GM12878 (cell line): Measurements from ENCODE around the gene SBNO2. TPM values are rescaled to one million over a fixed set of nuclear protein-coding genes. Genes with fewer than 3 reads are reported as not detected.

Experiments used
- ATF7 ChIP-seq: fragments of 450-650 bp; IDR thresholded peaks from 2 replicates; pipeline ENCODE4 v1.6.1; 2016; ENCODE audit warnings: low read depth, mild to moderate bottlenecking
- BRCA1 ChIP-seq: IDR thresholded peaks from 2 replicates; pipeline ENCODE4 v1.6.1; 2011; ENCODE audit warnings: low read depth, low read length, improper control_type of control experiment
- CBFB ChIP-seq: IDR thresholded peaks from 2 replicates; pipeline ENCODE4 v1.6.1; 2016; ENCODE audit warnings: antibody characterized with exemption, low read depth
- CHD1 ChIP-seq: IDR thresholded peaks from 2 replicates; pipeline ENCODE4 v1.6.1; 2012; ENCODE audit warnings: low read depth, low read length, improper control_type of control experiment
- CREB1 ChIP-seq: IDR thresholded peaks from 2 replicates; pipeline ENCODE4 v1.6.1; 2012; ENCODE audit warnings: low read depth, mild to moderate bottlenecking, inconsistent platforms
- E2F4 ChIP-seq: IDR thresholded peaks from 2 replicates; pipeline ENCODE4 v1.6.1; 2012; ENCODE audit warnings: low read depth, low read length, improper control_type of control experiment
- IRF4 ChIP-seq: IDR thresholded peaks from 2 replicates; pipeline ENCODE4 v1.6.1; 2011; ENCODE audit warnings: low read depth, low read length
- MYB ChIP-seq: fragments of 150-350 bp; IDR thresholded peaks from 2 replicates; pipeline ENCODE4 v1.6.1; 2014; ENCODE audit warnings: mild to moderate bottlenecking, low read depth, low read length, borderline replicate concordance
- MYC ChIP-seq: IDR thresholded peaks from 2 replicates; pipeline ENCODE4 v1.6.1; 2011; ENCODE audit warnings: mild to moderate bottlenecking, low read length, moderate library complexity, inconsistent platforms; ENCODE audit not compliant: insufficient read depth, insufficient replicate concordance, insufficient read length, severe bottlenecking
- PKNOX1 ChIP-seq: fragments of 450-650 bp; IDR thresholded peaks from 2 replicates; pipeline ENCODE4 v1.6.1; 2016; ENCODE audit warnings: mild to moderate bottlenecking
- POLR2AphosphoS2 ChIP-seq: IDR thresholded peaks from 2 replicates; pipeline ENCODE4 v1.6.1; 2011; ENCODE audit warnings: low read depth, mild to moderate bottlenecking, low read length, improper control_type of control experiment, moderate library complexity
- RAD21 ChIP-seq: IDR thresholded peaks from 2 replicates; pipeline ENCODE4 v1.6.1; 2011; ENCODE audit warnings: mild to moderate bottlenecking, low read depth, low read length, moderate library complexity; ENCODE audit not compliant: insufficient read depth
- RCOR1 ChIP-seq: conservative IDR thresholded peaks from 2 replicates; pipeline ENCODE4 v1.6.1; 2012; ENCODE audit warnings: low read depth, low read length, improper control_type of control experiment
- RFX5 ChIP-seq: IDR thresholded peaks from 2 replicates; pipeline ENCODE4 v1.6.1; 2011; ENCODE audit warnings: low read depth, low read length, improper control_type of control experiment
- SIX5 ChIP-seq: IDR thresholded peaks from 2 replicates; pipeline ENCODE4 v1.6.1; 2011; ENCODE audit warnings: mild to moderate bottlenecking, low read depth, low read length, moderate library complexity; ENCODE audit not compliant: severe bottlenecking
- SMAD1 ChIP-seq: fragments of 450-650 bp; IDR thresholded peaks from 2 replicates; pipeline ENCODE4 v1.6.1; 2018; ENCODE audit warnings: mild to moderate bottlenecking, low read depth; ENCODE audit not compliant: partially characterized antibody
- SREBF1 ChIP-seq: IDR thresholded peaks from 2 replicates; pipeline ENCODE4 v1.6.1; 2012; ENCODE audit warnings: mild to moderate bottlenecking, low read length
- TCF12 ChIP-seq: IDR thresholded peaks from 2 replicates; pipeline ENCODE4 v1.6.1; 2011; ENCODE audit warnings: low read depth, mild to moderate bottlenecking, low read length
- WRNIP1 ChIP-seq: IDR thresholded peaks from 2 replicates; pipeline ENCODE4 v1.6.1; 2011; ENCODE audit warnings: low read depth, low read length, improper control_type of control experiment, borderline replicate concordance
- ZBTB11 ChIP-seq: fragments of 450-650 bp; formaldehyde crosslinking; IDR thresholded peaks from 2 replicates; pipeline ENCODE4 v1.5.0; 2022; ENCODE audit warnings: mild to moderate bottlenecking, missing genetic modification characterization
- ZNF217 ChIP-seq: fragments of 450-650 bp; IDR thresholded peaks from 2 replicates; pipeline ENCODE4 v1.6.1; 2017; ENCODE audit warnings: antibody characterized with exemption, mild to moderate bottlenecking
- ZNF687 ChIP-seq: fragments of 450-650 bp; IDR thresholded peaks from 2 replicates; pipeline ENCODE4 v1.6.1; 2017; ENCODE audit warnings: mild to moderate bottlenecking, moderate library complexity
- polyA plus RNA-seq, 11 experiments: library from polyadenylated mRNA; depleted of rRNA in 4 of 11; unstranded in 6 of 11; stranded (reverse) in 5 of 11; fragments of >200 nt; fragmentation: Nextera tagmentation in 4 of 11; fragmentation: Illumina TruSeq in 1 of 11; extraction: Ambion mirVana in 4 of 11; extraction: Trizol in 1 of 11; gene quantifications; 1 replicate in 1 of 11; 2 replicates in 10 of 11; pipeline versions ENCODE4 v1.2.1 to v1.2.3, GENCODE V29; 2011 to 2016; ENCODE audit warnings: inconsistent platforms in 2 of 11, missing spikeins in 2 of 11, low read depth in 1 of 11
- total RNA-seq, 4 experiments: library from RNA; depleted of rRNA in 3 of 4; stranded (reverse); fragments of >200 nt in 3 of 4; fragmentation: Illumina TruSeq in 1 of 4; extraction: Trizol in 1 of 4; gene quantifications; 2 replicates each; pipeline versions ENCODE4 v1.2.1 to v1.2.3, GENCODE V29; 2013 to 2021

Gene SBNO2
- total and polyA plus RNA-seq, 10 of the 15 experiments (the other 5 are each of a cell fraction or from before 2014, with no cell fraction given), result 0.08 to 44.6 (median 5.4) TPM

GRCh38 chr19:1103708-1104310 is 70.3 kb downstream of the SBNO2 start, which contains the start of gene GPX4 (continued):
- TF ChIP-seq MYB, result no peak
- peak; percentile 75; the same call in 1 of the 2 replicates for TF ChIP-seq CREB1
- no peak for TF ChIP-seq RCOR1
- peak; percentile 62 for TF ChIP-seq PKNOX1
- peak; percentile 56; the same call in 1 of the 2 replicates for TF ChIP-seq E2F4
- no peak for TF ChIP-seq CHD1
- TF ChIP-seq ZNF687, result peak; percentile 64
- no peak for TF ChIP-seq WRNIP1
- peak; percentile 88 for TF ChIP-seq RFX5
- TF ChIP-seq POLR2AphosphoS2, result peak; percentile 97
- TF ChIP-seq ZNF217, result no peak
- no peak for TF ChIP-seq SMAD1
- TF ChIP-seq MYC, result no peak
- no peak for TF ChIP-seq ATF7
- no peak for TF ChIP-seq BRCA1
- no peak for TF ChIP-seq ZBTB11
- 0 out of 2 replicates have a peak, but pooled peaks have one; percentile 39 for TF ChIP-seq TCF12
- no peak for TF ChIP-seq IRF4
- no peak for TF ChIP-seq RAD21
- TF ChIP-seq SIX5, result no peak
- no peak for TF ChIP-seq SREBF1
- TF ChIP-seq CBFB, result no peak
